ENCODE measurements around the gene BLOC1S1. TPM values are rescaled to one million over a fixed set of nuclear protein-coding genes. Genes with fewer than 3 reads are reported as not detected.

BLOC1S1 gene
- total and polyA plus RNA-seq, 2 of the 4 experiments (the other 2 are of a cell fraction): 128 to 285 TPM

- intact Hi-C loops (cut with micrococcal nuclease): no loop called here
- Histone ChIP-seq H3K9me3 (ENCODE audit: control insufficient read depth, insufficient read depth, low read length) (no peaks in the 10 kb centered on the region), H3K79me1 (ENCODE audit: low read depth in 1 of 2, low read length in 2 of 2) (no peaks in the 10 kb centered on the region), H3K4me2 (ENCODE audit: low read depth, low read length) (no peak overlapping the region), H2AK9ac (replicated peaks; ENCODE audit: low read depth, low read length, poor library complexity) (peak overlapping the region; percentile 1), H3K9ac (ENCODE audit: low read depth, low read length) (no peak overlapping the region), H2BK120ac (ENCODE audit: low read depth, low read length) (no peak overlapping the region), H4K8ac (ENCODE audit: low read depth in 2 of 2, low read length in 2 of 2) (no peak overlapping the region), H3K27me3 (ENCODE audit: control insufficient read depth, insufficient read depth, low read length) (peaks cover 15% of the 10 kb centered on the region), H3K4me3 (ENCODE audit: insufficient read depth, low read depth, low read length) (no peak overlapping the region), H3K36me3 (ENCODE audit: control insufficient read depth, insufficient read depth, low read length) (no peaks in the 10 kb centered on the region), H3K27ac (ENCODE audit: insufficient read depth, low read length) (no peak overlapping the region), H2AK5ac (ENCODE audit: low read depth, low read length) (no peak overlapping the region), H3K23ac (ENCODE audit: low read depth, low read length) (no peak overlapping the region), H3K4me1 (ENCODE audit: control insufficient read depth, insufficient read depth, low read length) (no peaks in the 10 kb centered on the region), H4K91ac (ENCODE audit: insufficient read depth, low read depth, low read length) (no peak overlapping the region), H3K18ac (ENCODE audit: low read depth, low read length) (no peak overlapping the region), H2BK20ac (ENCODE audit: low read depth, low read length) (no peak overlapping the region), H2AFZ (replicated peaks; ENCODE audit: low read length, poor library complexity) (no peak overlapping the region), H2BK5ac (ENCODE audit: low read depth, low read length, poor library complexity, severe bottlenecking) (no peak overlapping the region), H3K9me1 (ENCODE audit: insufficient read depth, low read length) (no peaks in the 10 kb centered on the region), H3K4ac (ENCODE audit: low read depth, low read length) (no peak overlapping the region), H4K20me1 (ENCODE audit: insufficient read depth, low read length) (no peaks in the 10 kb centered on the region), H4K5ac (ENCODE audit: low read depth, low read length) (no peak overlapping the region), H2BK15ac (ENCODE audit: low read depth, low read length) (no peak overlapping the region), H3K14ac (replicated peaks; ENCODE audit: low read depth, low read length) (no peak overlapping the region), H3K56ac (ENCODE audit: extremely low read depth, insufficient read depth, low read length) (no peak overlapping the region)
- no peak for TF ChIP-seq RAD21 (IDR thresholded peaks at IDR 0.05; ENCODE audit: low read length)
- TF ChIP-seq BHLHE40 (IDR thresholded peaks at IDR 0.05; ENCODE audit: low read depth, low read length): no peak
- TF ChIP-seq MXI1 (IDR thresholded peaks at IDR 0.05; ENCODE audit: borderline replicate concordance, low read depth, low read length): no peak
- TF ChIP-seq NFE2L2 (IDR thresholded peaks at IDR 0.05; ENCODE audit: low read depth, low read length): no peak
- no peak for TF ChIP-seq RCOR1 (IDR thresholded peaks at IDR 0.05; ENCODE audit: insufficient replicate concordance, low read length)
- no peak for TF ChIP-seq SMC3 (IDR thresholded peaks at IDR 0.05; ENCODE audit: low read depth, low read length)
- TF ChIP-seq POLR2A (IDR thresholded peaks at IDR 0.05; ENCODE audit: low read depth, low read length): no peak
- no peak for TF ChIP-seq FOS (IDR thresholded peaks at IDR 0.05; ENCODE audit: low read depth, low read length)
- TF ChIP-seq MAZ (IDR thresholded peaks at IDR 0.05; ENCODE audit: borderline replicate concordance, low read depth, low read length): no peak
- no peak for TF ChIP-seq RFX5 (IDR thresholded peaks at IDR 0.05; ENCODE audit: low read depth, low read length)
- no peak for TF ChIP-seq ELK1 (IDR thresholded peaks at IDR 0.05; ENCODE audit: borderline replicate concordance, low read depth, low read length)
- TF ChIP-seq CEBPB (IDR thresholded peaks at IDR 0.05; ENCODE audit: low read depth, low read length): no peak
- no peak for TF ChIP-seq USF2 (IDR thresholded peaks at IDR 0.05; ENCODE audit: low read depth, low read length)
- no peak for TF ChIP-seq CHD1 (IDR thresholded peaks at IDR 0.05; ENCODE audit: low read depth, low read length)
- CTCF ChIA-PET: no interaction called here
- no CpG with 5 or more reads among the region's 7 CpGs for WGBS, 2 experiments (ENCODE audit: extremely low coverage in 2 of 2, insufficient read length in 1 of 2)
- dilution Hi-C loops (cut with HindIII; ENCODE audit: low sequenced_read_pairs, unreplicated experiment): no loop called here
- in situ Hi-C loops (cut with MboI; ENCODE audit: low sequenced_read_pairs): no loop called here
- BruUV-seq (replicated peaks): no TSS peak
- POLR2A ChIA-PET (ENCODE audit: unreplicated experiment): no interaction called here
- DNase-seq: no peak
- no peak for ATAC-seq (ENCODE audit: low read depth)
These were observed 22.3 kb upstream of the BLOC1S1 start for GRCh38 chr12:55693323-55694187.

Measured in IMR-90 (cell line).